Panc1 (cell line): ENCODE measurements around the gene LRSAM1.

Experiments
- SIN3A ChIP-seq: IDR thresholded peaks from 2 replicates; pipeline ENCODE4 v1.6.1; 2012; ENCODE audit warnings: low read depth, mild to moderate bottlenecking, low read length, moderate library complexity, borderline replicate concordance; ENCODE audit not compliant: insufficient read depth
- TF ChIP-seq, protein P1 (sequence below): fragments of 450-650 bp; IDR thresholded peaks from 2 replicates; pipeline ENCODE4 v1.5.1; 2017; ENCODE audit warnings: mild to moderate bottlenecking

DNA sequence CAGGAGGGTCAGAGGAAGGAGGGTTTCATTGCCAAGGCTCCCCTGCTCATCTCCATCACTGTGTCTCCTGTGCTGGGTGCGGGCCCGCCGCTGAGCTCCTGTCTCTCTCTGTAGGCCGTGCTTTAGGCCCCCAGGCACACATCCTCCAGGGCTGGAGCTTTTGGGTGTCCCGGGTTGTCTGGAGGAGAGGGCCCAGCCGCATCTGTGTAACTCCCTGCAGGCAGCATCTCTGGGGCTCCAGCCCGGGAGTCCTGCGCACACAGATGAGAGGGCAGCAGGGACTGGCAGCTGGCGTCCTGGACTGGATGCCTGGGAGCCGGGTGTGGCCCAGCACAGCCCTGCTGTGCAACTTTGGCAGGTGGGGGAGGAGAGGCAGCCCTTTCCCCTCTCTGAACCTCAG lies 40.2 kb downstream of the LRSAM1 start:
- TF ChIP-seq, protein P1, sequence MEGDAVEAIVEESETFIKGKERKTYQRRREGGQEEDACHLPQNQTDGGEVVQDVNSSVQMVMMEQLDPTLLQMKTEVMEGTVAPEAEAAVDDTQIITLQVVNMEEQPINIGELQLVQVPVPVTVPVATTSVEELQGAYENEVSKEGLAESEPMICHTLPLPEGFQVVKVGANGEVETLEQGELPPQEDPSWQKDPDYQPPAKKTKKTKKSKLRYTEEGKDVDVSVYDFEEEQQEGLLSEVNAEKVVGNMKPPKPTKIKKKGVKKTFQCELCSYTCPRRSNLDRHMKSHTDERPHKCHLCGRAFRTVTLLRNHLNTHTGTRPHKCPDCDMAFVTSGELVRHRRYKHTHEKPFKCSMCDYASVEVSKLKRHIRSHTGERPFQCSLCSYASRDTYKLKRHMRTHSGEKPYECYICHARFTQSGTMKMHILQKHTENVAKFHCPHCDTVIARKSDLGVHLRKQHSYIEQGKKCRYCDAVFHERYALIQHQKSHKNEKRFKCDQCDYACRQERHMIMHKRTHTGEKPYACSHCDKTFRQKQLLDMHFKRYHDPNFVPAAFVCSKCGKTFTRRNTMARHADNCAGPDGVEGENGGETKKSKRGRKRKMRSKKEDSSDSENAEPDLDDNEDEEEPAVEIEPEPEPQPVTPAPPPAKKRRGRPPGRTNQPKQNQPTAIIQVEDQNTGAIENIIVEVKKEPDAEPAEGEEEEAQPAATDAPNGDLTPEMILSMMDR = no peak
- no peak for TF ChIP-seq SIN3A
